Spinal cord (tissue), 10 donors: ENCODE data around the gene ZNF467. TPM values are rescaled to one million over a fixed set of nuclear protein-coding genes. Genes with fewer than 3 reads are reported as not detected.

ENCODE experiments used
- DNase-seq, 6 donors: peaks; one replicate each; pipeline versions ENCODE4 v3.0.0 to v3.0.0-alpha.2; 2013 to 2015; ENCODE audit warnings: low spot score in 6 of 6, low read depth in 4 of 6
- H3K27ac ChIP-seq: one replicate; pipeline ENCODE4 v1.5.1; 2013; ENCODE audit warnings: low read depth, low read length, control low read depth
- H3K27me3 ChIP-seq: one replicate; pipeline ENCODE4 v1.6.1; 2013; ENCODE audit warnings: low read length; ENCODE audit not compliant: control insufficient read depth, insufficient read depth
- H3K36me3 ChIP-seq: one replicate; pipeline ENCODE4 v1.6.1; 2013; ENCODE audit warnings: low read length; ENCODE audit not compliant: control insufficient read depth, insufficient read depth
- H3K4me1 ChIP-seq: one replicate; pipeline ENCODE4 v1.6.1; 2013; ENCODE audit warnings: low read length; ENCODE audit not compliant: control insufficient read depth, insufficient read depth
- H3K4me3 ChIP-seq: one replicate; pipeline ENCODE4 v1.5.1; 2013; ENCODE audit warnings: low read depth, low read length, control low read depth
- H3K9me3 ChIP-seq: one replicate; pipeline ENCODE4 v1.6.1; 2013; ENCODE audit warnings: low read length; ENCODE audit not compliant: control insufficient read depth, insufficient read depth
- WGBS: methylation state at CpG from one replicate; pipeline ENCODE4 v1.1.5; 2013; ENCODE audit warnings: missing lambda C conversion rate; ENCODE audit not compliant: insufficient coverage; 5-methylcytosine and 5-hydroxymethylcytosine counted together
- polyA plus RNA-seq, 2 donors: library from polyadenylated mRNA; unstranded; fragments of 120-200 nt; gene quantifications; one replicate each; pipeline ENCODE4 v1.2.1, GENCODE V29; 2013; ENCODE audit not compliant: insufficient read length in 2 of 2
- total RNA-seq, 2 donors: library from RNA; depleted of rRNA in 1 of 2; stranded (reverse); fragments of 120-200 nt in 1 of 2; fragments of >200 nt in 1 of 2; gene quantifications; one replicate each; pipeline versions ENCODE4 v1.2.3 to v1.2.4, GENCODE V29; 2013 to 2014
- donor health status: healthy.

The ZNF467 gene
- total and polyA plus RNA-seq, 4 donors: 2.8 to 17.5 (median 7.8) TPM

- no peaks in the 10 kb centered on the region for H3K9me3 ChIP-seq
- WGBS: 30% methylated on average over 8 of the region's 13 CpGs
- no peak overlapping the region for H3K27ac ChIP-seq
- H3K4me1 ChIP-seq: peaks cover 14% of the 10 kb centered on the region
- H3K4me3 ChIP-seq: peak overlapping the region; percentile 36
- DNase-seq: peak in 2 of 6 donors; percentile 63 to 73
- no peaks in the 10 kb centered on the region for H3K27me3 ChIP-seq
- no peaks in the 10 kb centered on the region for H3K36me3 ChIP-seq
These were observed 31.8 kb downstream of the ZNF467 start for GRCh38 chr7:149741629-149742028.

- Histone ChIP-seq H3K4me1 (peaks cover 13% of the 10 kb centered on the region), H3K27ac (no peak overlapping the region), H3K9me3 (no peaks in the 10 kb centered on the region), H3K36me3 (peaks cover 28% of the 10 kb centered on the region), H3K27me3 (no peaks in the 10 kb centered on the region), H3K4me3 (no peak overlapping the region)
- WGBS: 34% methylated on average over 7 of the region's 13 CpGs
- DNase-seq: peak in 2 of 6 donors; percentile 29 to 35
These were observed 36.7 kb downstream of the ZNF467 start for GRCh38 chr7:149736478-149737360.

GRCh38 chr7:149735779-149736477, 37.5 kb downstream of the ZNF467 start:
- H3K27me3 ChIP-seq: no peaks in the 10 kb centered on the region
- DNase-seq: no peak
- H3K9me3 ChIP-seq: no peaks in the 10 kb centered on the region
- WGBS: 61% methylated on average over 14 of the region's 16 CpGs
- H3K27ac ChIP-seq: no peak overlapping the region
- H3K36me3 ChIP-seq: peaks cover 36% of the 10 kb centered on the region
- H3K4me1 ChIP-seq: peaks cover 11% of the 10 kb centered on the region
- no peak overlapping the region for H3K4me3 ChIP-seq

GRCh38 chr7:149735181-149735602, 38.2 kb downstream of the ZNF467 start:
- Histone ChIP-seq H3K27me3 (no peaks in the 10 kb centered on the region), H3K27ac (no peak overlapping the region), H3K4me3 (no peak overlapping the region), H3K36me3 (peaks cover 42% of the 10 kb centered on the region), H3K9me3 (no peaks in the 10 kb centered on the region), H3K4me1 (peaks cover 11% of the 10 kb centered on the region)
- no peak for DNase-seq
- 96% methylated on average over 6 of the region's 6 CpGs for WGBS

GRCh38 chr7:149734791-149735075, 38.7 kb downstream of the ZNF467 start:
- peaks cover 47% of the 10 kb centered on the region for H3K36me3 ChIP-seq
- WGBS: no CpG with 5 or more reads among the region's 2 CpGs
- no peak overlapping the region for H3K4me3 ChIP-seq
- no peak for DNase-seq
- H3K4me1 ChIP-seq: peaks cover 11% of the 10 kb centered on the region
- no peaks in the 10 kb centered on the region for H3K27me3 ChIP-seq
- no peaks in the 10 kb centered on the region for H3K9me3 ChIP-seq
- H3K27ac ChIP-seq: no peak overlapping the region

- no peak overlapping the region for H3K4me3 ChIP-seq
- WGBS: 87% methylated on average over 19 of the region's 20 CpGs
- H3K27ac ChIP-seq: no peak overlapping the region
- DNase-seq: no peak
- peaks cover 11% of the 10 kb centered on the region for H3K4me1 ChIP-seq
- no peaks in the 10 kb centered on the region for H3K9me3 ChIP-seq
- no peaks in the 10 kb centered on the region for H3K27me3 ChIP-seq
- H3K36me3 ChIP-seq: peaks cover 53% of the 10 kb centered on the region
These were observed 39.2 kb downstream of the ZNF467 start for GRCh38 chr7:149733924-149734790.

GRCh38 chr7:149733131-149733923, 40.1 kb downstream of the ZNF467 start:
- Histone ChIP-seq H3K4me3 (no peak overlapping the region), H3K4me1 (peaks cover 11% of the 10 kb centered on the region), H3K9me3 (no peaks in the 10 kb centered on the region), H3K27me3 (no peaks in the 10 kb centered on the region), H3K27ac (no peak overlapping the region), H3K36me3 (peaks cover 61% of the 10 kb centered on the region)
- DNase-seq: no peak
- WGBS: 92% methylated on average over 28 of the region's 30 CpGs

GRCh38 chr7:149732611-149733010, 40.8 kb downstream of the ZNF467 start:
- no peak for DNase-seq
- H3K4me1 ChIP-seq: peaks cover 11% of the 10 kb centered on the region
- H3K27me3 ChIP-seq: no peaks in the 10 kb centered on the region
- WGBS: 83% methylated on average over 7 of the region's 7 CpGs
- H3K4me3 ChIP-seq: no peak overlapping the region
- H3K36me3 ChIP-seq: peaks cover 68% of the 10 kb centered on the region
- H3K27ac ChIP-seq: no peak overlapping the region
- no peaks in the 10 kb centered on the region for H3K9me3 ChIP-seq

- Histone ChIP-seq H3K27me3 (no peaks in the 10 kb centered on the region), H3K4me1 (peaks cover 11% of the 10 kb centered on the region), H3K27ac (no peak overlapping the region), H3K4me3 (no peak overlapping the region), H3K36me3 (peaks cover 73% of the 10 kb centered on the region), H3K9me3 (no peaks in the 10 kb centered on the region)
- no peak for DNase-seq
- WGBS: 88% methylated on average over 10 of the region's 10 CpGs
These were observed 41.3 kb downstream of the ZNF467 start for GRCh38 chr7:149732111-149732561.
